WI38 (cell line): ENCODE measurements around the gene PIGX.
"Not testable (repeated sequence)": the region's sequence is repeated elsewhere in the genome, so short reads cannot be mapped to it uniquely, and the experiment has no call there.

Experiments used
- H3K4me3 ChIP-seq: 2 replicates; pipeline ENCODE4 v1.5.1; 2011; ENCODE audit warnings: low read depth, mild to moderate bottlenecking, control low read depth, low read length
- CTCF ChIP-seq: IDR thresholded peaks from 2 replicates; pipeline ENCODE4 v1.5.1; 2012; ENCODE audit warnings: low read depth, mild to moderate bottlenecking, control low read depth, low read length

Gene PIGX

DNA sequence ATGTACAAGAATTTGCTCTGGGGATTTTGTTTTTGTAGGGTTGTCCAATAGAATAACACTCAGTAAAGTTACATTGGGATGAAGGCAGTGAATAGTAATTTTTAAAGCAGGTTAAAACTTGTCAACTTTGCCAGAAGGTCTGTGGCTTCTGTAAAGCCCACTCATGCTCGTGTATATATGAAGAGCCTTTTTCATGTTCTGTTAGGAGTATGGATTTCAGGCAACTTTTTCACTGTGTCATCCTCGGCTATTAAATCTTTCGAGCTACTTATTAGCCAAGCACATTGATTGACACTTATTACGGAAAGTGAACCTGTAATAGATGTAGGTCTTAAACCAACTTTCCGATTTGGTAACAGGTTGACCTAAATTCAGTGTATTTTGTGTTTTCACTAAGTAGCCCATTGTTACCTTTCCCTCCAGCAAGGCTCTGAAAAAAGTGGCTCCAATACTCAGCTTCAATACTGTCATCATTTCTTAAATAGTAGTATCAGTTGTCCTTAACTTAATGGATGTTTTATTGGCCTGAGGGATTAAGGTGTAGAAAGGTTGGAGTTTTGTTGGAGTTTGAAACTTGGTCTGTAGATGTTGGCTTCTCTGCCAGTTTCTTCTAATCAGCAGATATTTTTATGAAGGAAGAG lies 29.2 kb downstream of the PIGX start:
- no peak for TF ChIP-seq CTCF
- H3K4me3 ChIP-seq = peak overlapping the region; percentile 94

- H3K4me3 ChIP-seq = not testable (repeated sequence)
Measured at GRCh38 chr3:196743569-196743968, 31.4 kb downstream of the PIGX start.

- H3K4me3 ChIP-seq = no peak overlapping the region
- no peak for TF ChIP-seq CTCF
Measured at GRCh38 chr3:196749125-196749524, 36.9 kb downstream of the PIGX start.

DNA sequence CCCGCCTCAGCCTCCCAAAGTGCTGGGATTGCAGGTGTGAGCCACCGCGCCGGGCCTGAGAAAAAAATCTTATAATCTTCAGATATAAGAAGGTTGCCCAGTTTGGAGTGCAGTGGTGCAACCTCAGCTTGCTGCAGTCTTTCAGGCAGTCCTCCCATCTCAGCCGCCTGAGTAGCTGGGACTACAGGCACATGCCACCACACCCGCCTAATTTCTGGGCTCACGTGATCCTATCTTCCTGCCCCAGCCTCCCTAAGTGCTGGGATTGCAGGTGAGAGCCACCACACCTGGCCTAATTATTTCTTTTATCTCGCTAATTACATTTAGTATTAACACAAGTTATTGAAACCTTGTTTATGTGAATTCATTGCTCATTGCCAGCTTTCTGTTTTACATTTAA lies 41.0 kb downstream of the PIGX start:
- TF ChIP-seq CTCF = no peak

DNA sequence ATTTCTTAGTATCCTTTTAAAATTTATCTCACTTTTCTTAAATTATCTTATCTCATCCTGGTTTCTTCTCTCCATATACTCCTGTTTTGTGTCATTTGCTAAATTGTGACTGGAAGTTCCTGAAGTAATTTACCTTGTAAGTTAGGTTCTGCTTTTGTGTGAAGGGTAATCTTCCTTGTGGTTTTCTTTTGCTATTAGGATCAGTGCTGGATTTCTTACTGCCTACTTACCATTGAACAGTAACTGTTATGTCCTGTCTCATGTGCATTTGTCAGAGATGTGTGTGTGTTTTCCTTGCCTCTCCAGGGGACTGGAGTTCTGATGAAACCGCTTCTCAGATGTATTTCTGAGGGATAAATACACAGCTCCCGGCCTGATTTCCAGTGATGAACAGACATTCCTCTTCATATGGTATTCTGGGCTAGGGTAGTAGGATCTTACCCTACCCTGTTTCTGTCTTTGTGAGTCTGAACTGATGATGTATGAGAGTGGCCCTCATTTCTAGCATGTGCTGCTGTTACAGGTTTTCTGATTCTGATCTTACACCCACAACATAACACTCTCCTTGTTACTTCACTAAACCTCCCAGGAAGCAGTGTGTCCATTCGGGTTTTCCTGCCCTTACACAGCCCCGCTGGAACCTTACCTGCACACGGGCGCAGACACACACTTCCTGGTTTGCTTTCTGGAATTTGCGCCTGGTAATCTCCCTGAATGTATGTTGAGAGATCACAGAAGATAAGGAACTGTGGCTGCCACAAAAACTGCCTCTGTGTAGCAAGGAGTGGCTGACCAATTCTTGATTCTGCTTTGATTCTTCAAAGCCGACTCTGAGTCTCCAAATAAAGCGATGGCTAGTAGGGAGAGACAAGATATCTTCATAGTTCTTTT lies 42.2 kb downstream of the PIGX start:
- no peak overlapping the region for H3K4me3 ChIP-seq
- TF ChIP-seq CTCF = no peak

More for the DNA sequence above, 41.0 kb downstream of the PIGX start:
- H3K4me3 ChIP-seq = no peak overlapping the region

GRCh38 chr3:196756732-196757131 lies 44.6 kb downstream of the PIGX start:
- H3K4me3 ChIP-seq = no peak overlapping the region
- no peak for TF ChIP-seq CTCF

- no peak overlapping the region for H3K4me3 ChIP-seq
- no peak for TF ChIP-seq CTCF
Measured at GRCh38 chr3:196757876-196758739, 45.9 kb downstream of the PIGX start.
